SK-N-SH (cell line): ENCODE results near the gene ATF6. TPM values are rescaled to one million over a fixed set of nuclear protein-coding genes. Genes with fewer than 3 reads are reported as not detected.

ENCODE experiments used
- CTCF ChIA-PET: fragments of 300-600, 350-600 bp; formaldehyde crosslinking; extraction: SDS; loops from one replicate; lab custom pipeline; 2021; lab: Yijun Ruan, JAX
- POLR2A ChIA-PET: fragments of 350-600 bp; sonication (Branson Sonifier 250); formaldehyde crosslinking; extraction: SDS; loops from one replicate; lab custom pipeline; 2020; ENCODE audit warnings: antibody characterized with exemption, inconsistent platforms; lab: Yijun Ruan, JAX
- DNase-seq: peaks from one replicate; pipeline ENCODE4 v3.0.0; 2012
- H2AFZ ChIP-seq: fragments of 200-600 bp; sonication (generic); 2 replicates; pipeline ENCODE4 v1.8.1; 2016; ENCODE audit warnings: antibody characterized with exemption, mild to moderate bottlenecking, low read depth
- H3F3A ChIP-seq: fragments of 200-600 bp; sonication (generic); replicated peaks from 2 replicates; pipeline ENCODE3; 2016; ENCODE audit warnings: antibody characterized with exemption, mild to moderate bottlenecking; ENCODE audit not compliant: insufficient read depth
- H3K27ac ChIP-seq, 2 experiments: fragments of 200-500 bp in 1 of 2; fragments of 200-600 bp in 1 of 2; sonication (Bioruptor generic) in 1 of 2; sonication (generic), shearing (Covaris generic) in 1 of 2; 2 replicates each; pipeline versions ENCODE4 v1.5.1 to v1.6.1; 2014 to 2016; ENCODE audit warnings: low read depth in 2 of 2, inconsistent platforms in 1 of 2, low read length in 1 of 2, mild to moderate bottlenecking in 1 of 2, mixed read lengths in 1 of 2
- H3K27me3 ChIP-seq: fragments of 200-600 bp; sonication (generic), shearing (Covaris generic); 2 replicates; pipeline ENCODE4 v1.6.1; 2016; ENCODE audit warnings: mixed run types; ENCODE audit not compliant: insufficient read depth
- H3K36me3 ChIP-seq, 2 experiments: fragments of 200-500 bp in 1 of 2; fragments of 200-600 bp in 1 of 2; sonication (Bioruptor generic) in 1 of 2; sonication (generic) in 1 of 2; replicated peaks in 1 of 2; 2 replicates each; pipeline versions ENCODE3 to v1.5.1; 2014 to 2016; ENCODE audit warnings: low read length in 1 of 2, mild to moderate bottlenecking in 1 of 2; ENCODE audit not compliant: insufficient read depth in 2 of 2, control insufficient read depth in 1 of 2
- H3K4me1 ChIP-seq, 2 experiments: fragments of 200-500 bp in 1 of 2; fragments of 200-600 bp in 1 of 2; sonication (Bioruptor generic) in 1 of 2; sonication (generic), shearing (Covaris generic) in 1 of 2; 2 replicates each; pipeline versions ENCODE4 v1.5.1 to v1.6.1; 2014 to 2016; ENCODE audit warnings: low read depth in 1 of 2, low read length in 1 of 2, mixed run types in 1 of 2; ENCODE audit not compliant: insufficient read depth in 2 of 2, control insufficient read depth in 1 of 2
- H3K4me2 ChIP-seq: fragments of 200-600 bp; sonication (generic), shearing (Covaris generic); 2 replicates; pipeline ENCODE4 v1.6.1; 2017; ENCODE audit warnings: mixed run types
- H3K4me3 ChIP-seq, 2 experiments: fragments of 200-500 bp in 1 of 2; fragments of 200-600 bp in 1 of 2; sonication (Bioruptor generic) in 1 of 2; sonication (generic), shearing (Covaris generic) in 1 of 2; 2 replicates each; pipeline versions ENCODE4 v1.5.1 to v1.8.1; 2014 to 2016; ENCODE audit warnings: low read depth in 2 of 2, inconsistent platforms in 1 of 2, low read length in 1 of 2, mild to moderate bottlenecking in 1 of 2, mixed read lengths in 1 of 2, moderate library complexity in 1 of 2
- H3K79me2 ChIP-seq: fragments of 200-600 bp; sonication (generic); 2 replicates; pipeline ENCODE4 v1.8.1; 2017; ENCODE audit warnings: mild to moderate bottlenecking; ENCODE audit not compliant: insufficient read depth
- H3K9ac ChIP-seq: fragments of 200-600 bp; sonication (generic); 2 replicates; pipeline ENCODE4 v1.6.1; 2017; ENCODE audit warnings: mixed run types
- H3K9me2 ChIP-seq: fragments of 200-600 bp; sonication (generic); 2 replicates; pipeline ENCODE4 v1.6.1; 2017; ENCODE audit warnings: mixed run types
- H3K9me3 ChIP-seq: fragments of 200-600 bp; sonication (generic); 2 replicates; pipeline ENCODE4 v1.6.1; 2017; ENCODE audit warnings: mixed run types, mild to moderate bottlenecking, moderate library complexity
- H4K20me1 ChIP-seq: fragments of 200-600 bp; sonication (generic); 2 replicates; pipeline ENCODE4 v1.6.1; 2017; ENCODE audit warnings: mild to moderate bottlenecking, mixed run types; ENCODE audit not compliant: insufficient read depth
- CHD2 ChIP-seq: fragments of 150-350 bp; IDR thresholded peaks from 2 replicates; pipeline ENCODE4 v1.6.1; 2018; ENCODE audit warnings: low read length; ENCODE audit not compliant: partially characterized antibody
- EP300 ChIP-seq, 2 experiments: IDR thresholded peaks; 2 replicates each; pipeline versions ENCODE4 v1.4.0 to v1.6.1; 2012; ENCODE audit warnings: borderline replicate concordance in 1 of 2, low read depth in 1 of 2, low read length in 1 of 2
- EZH2phosphoT487 ChIP-seq: fragments of 200-600 bp; sonication (generic); IDR thresholded peaks from 2 replicates; pipeline ENCODE4 v1.6.1; 2017; ENCODE audit warnings: low read depth, mixed run types, mild to moderate bottlenecking, antibody characterized with exemption, moderate library complexity, borderline replicate concordance
- FOXM1 ChIP-seq: IDR thresholded peaks from 2 replicates; pipeline ENCODE4 v1.4.0; 2012; ENCODE audit warnings: low read depth, mild to moderate bottlenecking
- GATA2 ChIP-seq: sonication (generic); formaldehyde crosslinking; IDR thresholded peaks from 2 replicates; pipeline ENCODE4 v1.5.0; 2020; ENCODE audit warnings: mild to moderate bottlenecking, missing genetic modification reagents
- RAD21 ChIP-seq: IDR thresholded peaks from 2 replicates; pipeline ENCODE4 v1.6.1; 2012; ENCODE audit warnings: mild to moderate bottlenecking, low read length
- RCOR1 ChIP-seq: fragments of 150-350 bp; IDR thresholded peaks from 2 replicates; pipeline ENCODE4 v1.6.1; 2017; ENCODE audit warnings: antibody characterized with exemption, low read length
- RXRA ChIP-seq: IDR thresholded peaks from 2 replicates; pipeline ENCODE4 v1.4.0; 2012; ENCODE audit warnings: low read depth, mild to moderate bottlenecking, borderline replicate concordance
- TAF1 ChIP-seq: IDR thresholded peaks from 2 replicates; pipeline ENCODE4 v1.6.1; 2012; ENCODE audit warnings: low read depth, mild to moderate bottlenecking, low read length, moderate library complexity, borderline replicate concordance
- TEAD4 ChIP-seq: IDR thresholded peaks from 2 replicates; pipeline ENCODE4 v1.4.0; 2012; ENCODE audit warnings: mild to moderate bottlenecking, borderline replicate concordance; ENCODE audit not compliant: insufficient read depth
- YY1 ChIP-seq: IDR thresholded peaks from 2 replicates; pipeline ENCODE4 v1.4.0; 2012; ENCODE audit warnings: low read depth, mild to moderate bottlenecking
- WGBS: methylation state at CpG from one replicate; pipeline ENCODE4 v1.1.6; 2017; ENCODE audit warnings: low lambda C conversion rate; 5-methylcytosine and 5-hydroxymethylcytosine counted together
- polyA plus RNA-seq, 3 experiments: library from polyadenylated mRNA; depleted of rRNA; stranded (reverse); fragments of >200 nt; gene quantifications; 2 replicates each; pipeline ENCODE4 v1.2.3, GENCODE V29; 2012
- TF ChIP-seq, protein P1 (sequence below): IDR thresholded peaks from 2 replicates; pipeline ENCODE4; 2012
- TF ChIP-seq, protein P2 (sequence below): fragments of 150-350 bp; IDR thresholded peaks from 2 replicates; pipeline ENCODE4 v1.6.1; 2017; ENCODE audit warnings: antibody characterized with exemption, low read length, low read depth, borderline replicate concordance
- TF ChIP-seq, protein P3 (sequence below): IDR thresholded peaks from 2 replicates; pipeline ENCODE4 v1.6.1; 2012; ENCODE audit warnings: mild to moderate bottlenecking, low read depth, low read length, moderate library complexity
- TF ChIP-seq, protein P4 (sequence below): fragments of 200-600 bp; sonication (generic); IDR thresholded peaks from 2 replicates; pipeline ENCODE4 v1.6.1; 2017; ENCODE audit warnings: antibody characterized with exemption, mild to moderate bottlenecking, moderate library complexity

The ATF6 gene
- polyA plus RNA-seq, 1 of the 3 experiments (the other 2 are of a cell fraction): 8.8 TPM

DNA sequence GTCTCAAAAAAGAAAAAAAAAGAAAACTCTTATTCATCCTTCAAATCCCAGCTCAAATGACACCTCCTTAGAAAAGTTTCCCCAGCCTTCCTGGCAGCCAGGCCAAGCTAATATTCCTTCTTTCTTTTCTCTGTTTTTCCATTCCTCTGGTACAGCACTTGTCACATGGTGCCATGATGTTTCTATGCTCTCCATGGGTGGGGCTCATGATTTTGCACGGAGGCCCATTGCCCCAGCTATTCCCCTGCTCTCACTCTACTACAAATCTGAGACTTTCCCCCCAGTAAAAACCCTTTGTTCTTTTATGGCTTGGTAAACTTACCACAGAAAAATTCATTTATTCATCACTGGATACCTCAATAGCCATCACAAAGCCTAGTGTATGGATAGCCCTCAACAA is 231.0 kb downstream of the ATF6 start (continued):
- TF ChIP-seq, protein P1, sequence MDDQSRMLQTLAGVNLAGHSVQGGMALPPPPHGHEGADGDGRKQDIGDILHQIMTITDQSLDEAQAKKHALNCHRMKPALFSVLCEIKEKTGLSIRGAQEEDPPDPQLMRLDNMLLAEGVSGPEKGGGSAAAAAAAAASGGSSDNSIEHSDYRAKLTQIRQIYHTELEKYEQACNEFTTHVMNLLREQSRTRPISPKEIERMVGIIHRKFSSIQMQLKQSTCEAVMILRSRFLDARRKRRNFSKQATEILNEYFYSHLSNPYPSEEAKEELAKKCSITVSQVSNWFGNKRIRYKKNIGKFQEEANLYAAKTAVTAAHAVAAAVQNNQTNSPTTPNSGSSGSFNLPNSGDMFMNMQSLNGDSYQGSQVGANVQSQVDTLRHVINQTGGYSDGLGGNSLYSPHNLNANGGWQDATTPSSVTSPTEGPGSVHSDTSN: no peak
- TF ChIP-seq CHD2: no peak
- TF ChIP-seq TAF1: no peak

DNA sequence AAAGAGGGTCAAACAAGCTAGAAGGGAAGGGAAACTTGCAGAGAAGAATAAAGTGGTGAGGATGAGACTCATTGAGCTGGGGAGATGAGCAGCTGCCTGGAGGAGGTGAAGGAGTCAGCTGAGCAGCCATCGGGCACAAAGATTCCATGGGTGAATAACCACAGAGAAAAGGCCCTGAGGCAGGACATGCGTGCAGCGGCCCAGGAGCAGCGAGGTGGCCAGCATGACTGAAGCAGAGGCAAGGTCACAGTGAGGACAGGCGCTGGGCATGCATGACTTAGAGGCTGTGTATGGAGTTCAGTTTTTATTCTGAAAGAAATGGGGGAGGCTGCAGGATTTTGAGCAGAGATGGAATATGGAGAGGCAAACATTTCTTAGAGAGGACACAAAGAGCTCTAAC is 232.7 kb downstream of the ATF6 start:
- no peaks in the 10 kb centered on the region for H3K79me2 ChIP-seq
- peaks cover 4 to 7% of the 10 kb centered on the region in 2 experiments; a peak in 2 of 4 replicates for H3K4me1 ChIP-seq
- H3K9ac ChIP-seq: no peak overlapping the region
- peaks cover 0 to 9% of the 10 kb centered on the region in 2 experiments for H3K36me3 ChIP-seq
- no peak overlapping the region for H3K4me2 ChIP-seq
- no peaks in the 10 kb centered on the region for H4K20me1 ChIP-seq
- POLR2A ChIA-PET: no interaction called here
- H3K27me3 ChIP-seq: no peaks in the 10 kb centered on the region
- DNase-seq: no peak
- H3K4me3 ChIP-seq: no peak overlapping the region
- CTCF ChIA-PET: interaction anchor here (1.5 kb wide), 1 partner anchor 190 kb away, joined by 3 read pairs; no protein-coding TSS in a partner anchor
- no peak for TF ChIP-seq EZH2phosphoT487
- TF ChIP-seq FOXM1: no peak
- TF ChIP-seq EP300 (IDR thresholded peaks at IDR 0.05; ENCODE audit: borderline replicate concordance in 1 of 2, low read depth in 1 of 2, low read length in 1 of 2): no peak
- no peak for TF ChIP-seq TEAD4
- TF ChIP-seq YY1: no peak
- TF ChIP-seq, protein P2, sequence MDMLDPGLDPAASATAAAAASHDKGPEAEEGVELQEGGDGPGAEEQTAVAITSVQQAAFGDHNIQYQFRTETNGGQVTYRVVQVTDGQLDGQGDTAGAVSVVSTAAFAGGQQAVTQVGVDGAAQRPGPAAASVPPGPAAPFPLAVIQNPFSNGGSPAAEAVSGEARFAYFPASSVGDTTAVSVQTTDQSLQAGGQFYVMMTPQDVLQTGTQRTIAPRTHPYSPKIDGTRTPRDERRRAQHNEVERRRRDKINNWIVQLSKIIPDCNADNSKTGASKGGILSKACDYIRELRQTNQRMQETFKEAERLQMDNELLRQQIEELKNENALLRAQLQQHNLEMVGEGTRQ: no peak
- TF ChIP-seq, protein P3, sequence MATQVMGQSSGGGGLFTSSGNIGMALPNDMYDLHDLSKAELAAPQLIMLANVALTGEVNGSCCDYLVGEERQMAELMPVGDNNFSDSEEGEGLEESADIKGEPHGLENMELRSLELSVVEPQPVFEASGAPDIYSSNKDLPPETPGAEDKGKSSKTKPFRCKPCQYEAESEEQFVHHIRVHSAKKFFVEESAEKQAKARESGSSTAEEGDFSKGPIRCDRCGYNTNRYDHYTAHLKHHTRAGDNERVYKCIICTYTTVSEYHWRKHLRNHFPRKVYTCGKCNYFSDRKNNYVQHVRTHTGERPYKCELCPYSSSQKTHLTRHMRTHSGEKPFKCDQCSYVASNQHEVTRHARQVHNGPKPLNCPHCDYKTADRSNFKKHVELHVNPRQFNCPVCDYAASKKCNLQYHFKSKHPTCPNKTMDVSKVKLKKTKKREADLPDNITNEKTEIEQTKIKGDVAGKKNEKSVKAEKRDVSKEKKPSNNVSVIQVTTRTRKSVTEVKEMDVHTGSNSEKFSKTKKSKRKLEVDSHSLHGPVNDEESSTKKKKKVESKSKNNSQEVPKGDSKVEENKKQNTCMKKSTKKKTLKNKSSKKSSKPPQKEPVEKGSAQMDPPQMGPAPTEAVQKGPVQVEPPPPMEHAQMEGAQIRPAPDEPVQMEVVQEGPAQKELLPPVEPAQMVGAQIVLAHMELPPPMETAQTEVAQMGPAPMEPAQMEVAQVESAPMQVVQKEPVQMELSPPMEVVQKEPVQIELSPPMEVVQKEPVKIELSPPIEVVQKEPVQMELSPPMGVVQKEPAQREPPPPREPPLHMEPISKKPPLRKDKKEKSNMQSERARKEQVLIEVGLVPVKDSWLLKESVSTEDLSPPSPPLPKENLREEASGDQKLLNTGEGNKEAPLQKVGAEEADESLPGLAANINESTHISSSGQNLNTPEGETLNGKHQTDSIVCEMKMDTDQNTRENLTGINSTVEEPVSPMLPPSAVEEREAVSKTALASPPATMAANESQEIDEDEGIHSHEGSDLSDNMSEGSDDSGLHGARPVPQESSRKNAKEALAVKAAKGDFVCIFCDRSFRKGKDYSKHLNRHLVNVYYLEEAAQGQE: no peak
- TF ChIP-seq GATA2 (CRISPR knock-in tag): no peak
- TF ChIP-seq RXRA: no peak
- no peak for TF ChIP-seq RCOR1
- no peak for TF ChIP-seq RAD21
- TF ChIP-seq, protein P4, sequence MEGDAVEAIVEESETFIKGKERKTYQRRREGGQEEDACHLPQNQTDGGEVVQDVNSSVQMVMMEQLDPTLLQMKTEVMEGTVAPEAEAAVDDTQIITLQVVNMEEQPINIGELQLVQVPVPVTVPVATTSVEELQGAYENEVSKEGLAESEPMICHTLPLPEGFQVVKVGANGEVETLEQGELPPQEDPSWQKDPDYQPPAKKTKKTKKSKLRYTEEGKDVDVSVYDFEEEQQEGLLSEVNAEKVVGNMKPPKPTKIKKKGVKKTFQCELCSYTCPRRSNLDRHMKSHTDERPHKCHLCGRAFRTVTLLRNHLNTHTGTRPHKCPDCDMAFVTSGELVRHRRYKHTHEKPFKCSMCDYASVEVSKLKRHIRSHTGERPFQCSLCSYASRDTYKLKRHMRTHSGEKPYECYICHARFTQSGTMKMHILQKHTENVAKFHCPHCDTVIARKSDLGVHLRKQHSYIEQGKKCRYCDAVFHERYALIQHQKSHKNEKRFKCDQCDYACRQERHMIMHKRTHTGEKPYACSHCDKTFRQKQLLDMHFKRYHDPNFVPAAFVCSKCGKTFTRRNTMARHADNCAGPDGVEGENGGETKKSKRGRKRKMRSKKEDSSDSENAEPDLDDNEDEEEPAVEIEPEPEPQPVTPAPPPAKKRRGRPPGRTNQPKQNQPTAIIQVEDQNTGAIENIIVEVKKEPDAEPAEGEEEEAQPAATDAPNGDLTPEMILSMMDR: no peak
- H2AFZ ChIP-seq: no peak overlapping the region
- 84% methylated on average over 5 of the region's 5 CpGs for WGBS
- H3K27ac ChIP-seq: no peak overlapping the region
- H3K9me2 ChIP-seq: no peaks in the 10 kb centered on the region
- H3K9me3 ChIP-seq: no peaks in the 10 kb centered on the region
- no peaks in the 10 kb centered on the region for H3F3A ChIP-seq
